ENCODE data around the gene SBNO2.

- TF ChIP-seq CTCF (conservative IDR thresholded peaks at IDR 0.05; ENCODE audit: low read length) (no peak), EZH2phosphoT487 (IDR thresholded peaks at IDR 0.05; ENCODE audit: borderline replicate concordance, low read depth, low read length) (no peak)
These were observed 43.0 kb downstream of the SBNO2 start for GRCh38 chr19:1130771-1131717.
